ENCODE data around the gene IMMP2L.
"Not testable (repeated sequence)": the region's sequence is repeated elsewhere in the genome, so short reads cannot be mapped to it uniquely, and the experiment has no call there.

The IMMP2L gene

GRCh38 chr7:111324228-111324627 lies 238.1 kb downstream of the IMMP2L start:
- no peak for DNase-seq

DNA sequence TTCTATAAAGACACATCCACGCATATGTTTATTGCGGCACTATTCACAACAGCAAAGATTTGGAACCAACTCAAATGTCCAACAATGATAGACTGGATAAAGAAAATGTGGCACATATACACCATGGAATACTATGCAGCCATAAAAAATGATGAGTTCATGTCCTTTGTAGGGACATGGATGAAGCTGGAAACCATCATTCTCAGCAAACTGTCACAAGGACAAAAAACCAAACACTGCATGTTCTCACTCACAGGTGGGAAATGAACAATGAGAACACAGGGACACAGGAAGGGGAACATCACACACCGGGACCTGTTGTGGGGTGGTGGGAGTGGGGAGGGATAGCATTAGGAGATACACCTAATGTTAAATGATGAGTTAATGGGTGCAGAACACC lies 238.6 kb downstream of the IMMP2L start:
- DNase-seq: not testable (repeated sequence)

DNA sequence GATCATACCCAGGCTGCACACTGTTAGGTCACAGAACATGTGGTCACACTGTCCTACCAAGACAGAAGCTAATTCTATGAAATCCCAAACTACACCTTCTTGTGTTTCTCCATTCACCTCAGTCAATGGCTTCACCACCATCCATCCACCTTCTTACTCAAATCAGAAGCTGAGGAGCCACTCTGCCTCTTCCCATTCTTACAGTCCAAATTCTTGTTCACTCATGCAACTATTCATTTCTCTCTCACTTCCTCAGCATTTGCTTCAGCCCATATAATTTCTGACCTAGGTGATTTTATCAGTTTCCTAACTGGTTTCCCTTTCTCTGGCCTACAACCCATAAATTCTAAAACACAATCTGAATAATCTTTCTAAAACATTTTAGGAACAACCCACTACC lies 242.2 kb downstream of the IMMP2L start:
- no peak for DNase-seq

- DNase-seq: no peak
Measured at GRCh38 chr7:111312966-111313365, 249.3 kb downstream of the IMMP2L start.

DNA sequence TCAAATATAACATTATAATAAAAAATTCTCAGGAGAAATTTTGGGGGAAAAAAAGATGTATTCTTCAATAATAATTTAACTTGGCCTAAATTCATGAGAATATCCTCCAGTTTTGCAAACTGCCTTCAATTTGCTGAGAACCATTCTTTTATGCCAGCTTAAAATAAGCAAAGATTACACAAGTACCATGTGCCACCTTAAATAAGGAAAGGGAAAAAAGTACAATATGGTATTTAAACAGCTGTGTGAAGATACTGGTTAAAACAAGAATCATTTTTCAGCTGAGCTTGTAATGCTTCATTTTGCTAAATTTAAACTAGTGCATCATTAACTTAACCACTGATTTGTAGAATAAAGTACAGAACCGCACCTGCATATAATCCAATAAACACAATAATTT lies 253.6 kb downstream of the IMMP2L start:
- DNase-seq: no peak

DNA sequence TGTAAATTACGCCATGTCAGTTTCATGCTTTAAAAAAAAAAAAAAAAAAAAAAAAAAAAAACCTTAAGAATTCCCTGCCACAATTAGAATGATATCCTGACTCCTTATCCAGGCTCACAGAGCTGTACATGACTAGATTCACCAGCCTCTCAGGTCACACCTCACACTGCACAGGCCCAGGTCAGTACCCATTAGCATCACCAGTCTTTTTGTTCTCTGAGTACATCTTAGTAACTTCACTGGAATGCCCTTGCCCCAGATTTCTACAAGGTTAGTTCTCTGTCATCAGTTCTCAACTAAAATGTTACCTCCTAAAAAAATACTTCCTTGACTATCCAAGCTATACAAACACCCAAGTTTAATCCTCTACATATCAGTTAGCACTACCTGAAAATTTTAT lies 260.4 kb downstream of the IMMP2L start:
- no peak for DNase-seq

DNA sequence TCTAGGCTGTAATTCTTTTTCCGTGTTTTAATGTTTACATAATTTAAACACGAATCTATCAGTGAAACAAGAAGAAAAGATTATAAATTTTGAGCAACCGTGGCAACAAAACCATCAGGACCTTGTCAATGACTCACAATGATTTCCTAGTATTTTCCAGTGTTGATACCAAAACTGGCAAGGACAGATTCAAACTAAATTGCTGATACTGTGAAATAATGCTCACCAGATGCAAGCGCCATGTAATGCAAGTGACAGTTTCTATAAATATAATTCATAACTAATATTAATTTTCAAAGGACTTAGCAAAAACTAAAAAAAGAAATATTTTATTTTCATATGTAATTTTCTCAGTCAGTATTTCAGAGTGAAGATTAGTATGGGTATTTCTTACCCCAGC lies 267.8 kb downstream of the IMMP2L start:
- DNase-seq: no peak

DNA sequence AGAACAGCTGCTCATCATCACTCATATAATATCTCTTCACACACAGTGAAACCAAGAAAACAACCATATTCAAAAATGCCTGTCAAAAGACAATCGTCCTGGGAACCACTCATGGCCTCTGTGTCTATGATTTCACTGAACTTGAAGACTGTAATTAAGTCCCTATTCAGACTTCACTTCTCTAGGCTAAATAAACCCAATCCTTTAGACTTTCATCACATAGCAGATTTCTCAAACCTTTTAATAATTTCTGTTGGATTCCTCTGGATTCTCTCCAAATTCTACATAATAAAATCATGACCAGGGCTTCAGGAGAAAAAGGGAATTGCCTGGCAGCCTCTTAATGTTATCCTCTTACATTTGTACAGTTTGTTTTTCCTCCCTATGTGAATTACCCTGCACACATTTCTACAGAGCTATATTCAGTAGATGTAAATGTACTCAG lies 270.2 kb downstream of the IMMP2L start:
- DNase-seq: no peak

DNA sequence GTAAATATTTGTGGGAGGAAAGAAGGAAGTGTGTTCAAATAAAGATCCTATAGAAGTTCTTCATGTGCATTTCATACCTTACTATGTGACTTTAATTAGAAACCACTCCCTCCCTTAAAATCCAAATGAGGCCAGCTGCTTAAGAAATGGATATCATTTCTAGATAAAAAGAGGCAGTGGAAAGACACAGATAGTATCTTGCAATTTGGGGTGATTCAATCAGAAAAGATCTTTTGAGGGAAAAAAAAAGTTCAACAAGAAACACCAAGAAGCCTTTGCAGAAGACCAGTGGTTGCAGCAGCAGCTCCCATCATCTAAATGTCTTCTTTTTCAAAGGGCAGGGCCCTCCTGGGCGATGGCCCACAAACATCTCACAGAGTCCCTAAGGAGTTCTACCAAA lies 271.3 kb downstream of the IMMP2L start:
- no peak for DNase-seq

DNA sequence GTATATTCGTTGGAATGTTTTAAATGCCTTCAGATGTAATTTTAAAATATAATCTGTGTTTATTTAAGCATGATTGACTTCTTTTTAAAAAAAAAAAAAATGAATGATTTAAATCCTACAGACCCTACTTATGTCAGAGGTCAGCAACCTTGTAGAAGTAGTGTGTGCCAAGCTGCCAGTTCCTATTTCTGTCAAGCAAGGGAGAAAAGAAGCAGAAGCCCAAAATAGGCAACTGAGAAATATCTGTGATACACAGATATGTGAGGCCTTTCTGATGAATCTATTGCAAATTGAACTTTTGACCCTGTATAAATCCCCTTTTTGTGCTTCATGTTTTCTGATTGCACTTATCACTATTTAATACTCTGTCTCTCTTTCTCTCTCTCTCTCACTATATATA lies 271.9 kb downstream of the IMMP2L start:
- no peak for DNase-seq

- DNase-seq: not testable (repeated sequence)
Measured at GRCh38 chr7:111288441-111288840, 273.9 kb downstream of the IMMP2L start.

DNA sequence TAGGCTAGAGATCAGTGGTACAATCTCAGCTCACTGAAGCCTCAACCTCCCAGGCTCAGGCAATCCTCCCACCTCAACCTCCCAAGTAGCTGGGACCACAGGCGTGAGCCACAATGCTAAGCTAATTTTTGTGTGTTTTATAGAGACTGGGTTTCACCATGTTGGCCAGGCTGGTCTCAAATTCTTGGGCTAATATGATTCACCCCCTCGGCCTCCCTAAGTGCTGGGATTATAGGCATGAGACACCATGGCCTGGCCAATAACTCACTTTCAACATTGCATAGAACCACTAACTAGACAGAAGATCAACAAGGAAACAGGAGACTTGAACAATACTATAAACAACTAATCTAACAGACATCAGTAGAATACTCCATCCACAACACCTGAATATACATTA lies 279.7 kb downstream of the IMMP2L start:
- DNase-seq: no peak

GRCh38 chr7:111274857-111275256 lies 287.4 kb downstream of the IMMP2L start:
- no peak for DNase-seq

DNA sequence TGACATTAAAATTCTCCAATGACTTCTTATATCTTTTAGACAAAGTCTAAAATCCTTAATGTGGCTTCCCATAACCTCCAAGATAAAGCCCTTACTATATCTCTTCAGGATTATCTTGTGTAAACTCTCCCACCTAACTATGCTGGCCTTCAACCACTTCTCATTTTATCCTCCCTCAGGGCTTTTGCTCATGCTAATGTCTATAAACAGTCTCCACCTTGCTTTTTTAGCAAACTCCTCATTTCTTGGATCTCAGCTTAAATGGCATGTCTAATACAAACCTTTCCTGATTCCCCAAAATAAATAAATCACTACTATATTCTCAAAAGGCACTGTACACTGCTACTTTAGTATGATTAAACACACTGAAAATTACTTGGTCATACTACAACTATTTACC lies 290.2 kb downstream of the IMMP2L start:
- no peak for DNase-seq

DNA sequence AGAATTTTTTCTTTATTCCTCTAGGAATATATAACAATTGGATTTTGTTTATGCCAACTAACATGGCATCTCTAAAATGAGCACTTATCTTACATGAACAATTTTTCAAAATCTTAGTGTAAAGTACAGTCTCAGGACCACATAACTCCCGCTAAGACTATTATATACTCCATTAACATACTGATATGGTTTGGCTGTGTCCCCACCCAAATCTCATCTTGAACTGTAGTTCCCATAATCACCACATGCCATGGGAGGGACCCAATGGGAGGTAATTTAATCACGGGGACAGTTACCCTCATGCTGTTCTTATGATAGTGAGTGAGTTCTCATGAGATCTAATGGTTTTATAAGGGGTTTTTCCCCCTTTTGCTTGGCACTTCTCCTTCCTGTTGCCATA lies 291.5 kb downstream of the IMMP2L start:
- DNase-seq: not testable (repeated sequence)

- DNase-seq: no peak
Measured at GRCh38 chr7:111268941-111269340, 293.4 kb downstream of the IMMP2L start.

DNA sequence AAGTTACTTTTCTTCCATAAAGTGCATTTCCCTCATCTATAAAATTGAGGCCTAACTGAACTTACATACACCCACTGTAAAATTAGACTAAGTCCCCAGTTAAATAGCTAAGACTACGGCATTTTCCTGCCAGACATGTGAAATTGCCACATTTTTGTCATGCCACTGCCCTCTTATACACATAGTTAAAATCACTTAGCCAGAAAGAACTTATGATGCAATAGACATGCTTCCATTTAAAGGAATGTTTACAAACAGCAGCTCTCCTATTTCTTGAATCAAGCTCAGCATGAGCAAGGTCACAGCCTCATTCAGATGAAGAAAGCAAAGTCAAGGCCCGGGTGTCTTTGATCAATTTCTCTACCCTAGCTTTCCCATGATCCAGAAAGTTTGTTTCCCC lies 295.7 kb downstream of the IMMP2L start:
- DNase-seq: no peak

GRCh38 chr7:111265394-111265793 lies 296.9 kb downstream of the IMMP2L start:
- no peak for DNase-seq

DNA sequence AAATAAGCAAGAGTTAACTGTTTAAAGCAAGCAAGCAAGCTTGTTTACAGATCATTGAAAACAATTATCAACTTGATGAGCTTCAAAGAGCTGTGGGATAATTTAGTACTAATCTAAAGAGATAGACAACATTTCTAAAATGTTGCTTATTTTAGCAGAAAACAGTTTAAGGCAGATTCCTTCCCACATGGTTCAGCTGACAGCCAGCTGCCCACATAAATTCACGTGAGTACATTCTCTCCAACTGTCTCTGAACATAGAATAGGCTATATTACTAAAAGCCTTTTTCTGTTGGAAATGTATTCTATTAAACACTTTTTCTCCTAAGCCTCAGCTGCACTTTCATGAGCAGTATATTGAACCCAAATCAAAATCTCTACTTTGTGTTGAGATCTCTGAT lies 297.3 kb downstream of the IMMP2L start:
- no peak for DNase-seq

DNA sequence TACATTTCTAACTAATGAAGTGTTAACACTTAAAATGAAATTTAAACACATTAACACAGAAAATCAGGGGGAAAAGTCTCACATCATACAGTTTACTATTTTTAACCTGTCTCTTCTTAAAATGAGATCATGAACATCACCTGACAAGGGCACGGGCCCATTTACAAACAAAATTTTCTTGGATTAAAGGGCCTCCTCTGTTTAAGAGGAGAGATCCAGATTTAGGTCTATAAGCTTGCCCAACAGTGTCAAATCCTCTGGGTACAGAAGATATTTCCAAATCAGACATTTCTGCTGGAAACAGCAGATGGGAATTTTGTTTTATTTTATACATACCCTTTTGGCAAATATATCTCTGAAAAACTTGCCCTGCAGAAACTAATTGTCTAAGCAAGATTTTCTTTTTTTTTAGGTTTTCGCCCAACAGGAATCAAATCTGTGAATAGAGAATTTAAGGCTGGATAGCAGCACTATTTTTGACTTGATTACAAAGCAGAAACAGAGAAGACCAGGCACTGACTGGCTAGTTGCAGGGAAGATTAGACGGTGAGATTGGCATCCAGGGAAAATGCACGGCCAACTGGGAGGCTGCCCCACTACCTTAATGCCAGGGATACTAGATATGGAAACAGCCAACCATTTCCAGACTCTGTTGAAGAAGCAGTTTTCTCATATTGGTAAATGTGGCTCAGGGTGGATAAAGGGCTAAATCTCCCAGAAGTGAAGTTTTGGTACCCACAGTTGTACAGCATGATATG lies 298.0 kb downstream of the IMMP2L start:
- no peak for DNase-seq

DNA sequence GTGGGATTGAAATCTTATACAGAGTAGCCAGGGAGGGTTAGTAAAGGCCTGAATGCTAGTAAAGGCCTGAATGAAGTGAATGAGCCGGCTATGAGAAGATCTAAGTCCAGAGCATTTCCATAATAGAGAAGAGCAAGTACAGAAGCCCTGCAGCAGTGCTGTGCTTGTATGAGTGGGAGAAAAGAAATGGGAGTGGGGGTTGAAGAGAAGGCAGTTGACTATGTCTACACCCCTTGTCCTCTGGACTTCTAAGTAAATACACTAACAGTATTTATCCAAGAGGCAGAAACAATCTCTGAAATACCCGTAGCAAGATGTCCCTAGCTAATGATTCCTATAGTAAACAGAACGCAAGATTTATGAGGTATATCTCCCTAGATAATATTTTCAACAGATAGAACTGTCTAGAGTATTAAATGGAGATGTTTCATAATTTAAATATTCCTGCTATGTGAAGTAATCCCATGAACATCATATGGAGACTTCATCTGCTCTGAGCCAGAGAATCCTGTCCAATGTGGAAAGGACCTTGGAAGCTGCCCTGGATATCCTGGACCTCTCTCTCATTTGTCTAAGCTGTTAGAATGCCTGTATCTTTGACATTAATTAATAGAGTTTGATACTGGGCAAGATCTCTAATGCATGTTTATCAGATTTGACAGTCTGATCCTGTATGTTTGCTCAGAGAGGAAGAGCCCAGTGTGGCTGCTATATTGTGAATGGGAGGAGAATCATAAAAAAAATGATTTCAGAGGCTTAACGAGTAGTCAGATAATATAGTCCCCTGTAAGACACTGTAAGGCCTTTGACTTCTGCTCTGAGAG lies 299.8 kb downstream of the IMMP2L start:
- DNase-seq: no peak

DNA sequence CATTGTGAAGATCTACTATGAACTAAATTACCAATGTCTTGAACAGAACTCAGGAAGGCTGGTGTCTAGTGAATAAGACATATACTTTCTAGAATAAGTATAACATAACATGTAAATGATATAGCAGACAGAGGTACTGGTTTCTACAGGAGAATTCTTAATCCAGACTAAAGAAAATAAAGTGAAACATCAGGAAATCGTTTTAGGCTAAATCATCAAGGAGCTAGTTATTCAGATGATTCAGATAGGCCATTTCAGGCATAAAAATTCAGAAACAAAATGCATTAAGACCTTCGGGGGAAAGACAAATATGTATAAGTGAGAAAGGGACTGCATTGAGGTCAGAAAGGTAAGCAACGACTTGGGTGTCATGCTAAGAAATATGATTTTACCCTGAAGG lies 300.8 kb downstream of the IMMP2L start:
- no peak for DNase-seq

DNA sequence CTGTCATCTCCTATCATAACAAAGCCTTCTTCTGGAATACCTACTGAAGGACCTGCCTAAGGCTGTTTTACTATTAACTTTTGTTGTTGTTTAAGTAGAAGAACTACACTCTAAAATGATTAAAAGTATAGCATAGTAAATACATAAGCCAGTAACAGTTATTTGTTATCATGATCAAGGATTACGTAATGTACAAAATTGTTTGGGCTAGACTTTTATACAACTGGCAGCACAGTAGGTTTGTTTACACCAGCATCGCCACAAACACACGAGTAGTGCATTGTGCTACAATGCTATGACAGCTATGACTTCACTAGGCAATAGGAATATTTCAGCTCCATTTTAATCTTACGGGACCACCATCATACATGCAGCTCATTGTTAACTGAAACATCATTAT lies 302.3 kb downstream of the IMMP2L start:
- no peak for DNase-seq

DNA sequence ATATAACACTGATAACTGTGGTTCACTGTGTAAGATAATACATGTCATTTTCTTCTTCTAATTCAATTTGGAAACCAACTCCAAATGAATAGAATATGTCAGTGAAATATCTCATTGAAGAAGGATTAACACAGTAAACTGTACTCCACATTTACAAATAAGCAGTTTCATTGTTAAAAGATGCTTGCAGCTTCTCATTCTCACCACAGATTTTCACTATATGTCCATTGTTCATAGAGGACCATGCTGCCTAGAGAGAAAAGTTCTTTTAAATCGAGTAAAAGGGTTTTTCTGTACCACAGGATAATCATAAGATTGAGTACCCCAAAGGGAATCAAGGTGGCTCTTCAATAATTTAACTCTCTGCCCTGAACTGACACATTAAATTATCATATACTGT lies 305.9 kb downstream of the IMMP2L start:
- no peak for DNase-seq

Measured in stimulated activated naive CD4-positive, alpha-beta T cell treated with Interleukin-2 at 50 U/mL for 16 hours (primary cell).